NB4 (cell line): ENCODE data around the gene SP5.
A peak's percentile ranks its signal among the peaks of the same experiment; 100 is the strongest.
"Not testable (repeated sequence)": the region's sequence is repeated elsewhere in the genome, so short reads cannot be mapped to it uniquely, and the experiment has no call there.

Experiments
- DNase-seq: peaks from one replicate; pipeline ENCODE4 v3.0.0; 2010; ENCODE audit warnings: low read depth
- H3K4me3 ChIP-seq: one replicate; pipeline ENCODE4 v1.5.1; 2011; ENCODE audit warnings: mild to moderate bottlenecking, low read depth, low read length, moderate library complexity
- CTCF ChIP-seq: IDR thresholded peaks from one replicate; pipeline ENCODE4 v1.5.1; 2012; ENCODE audit warnings: low read depth, low read length
- MAX ChIP-seq: IDR thresholded peaks from 2 replicates; pipeline ENCODE4 v1.6.1; 2011; ENCODE audit warnings: low read depth, low read length
- MYC ChIP-seq: IDR thresholded peaks from 2 replicates; pipeline ENCODE4 v1.6.1; 2011; ENCODE audit warnings: low read depth, low read length
- POLR2A ChIP-seq: IDR thresholded peaks from 2 replicates; pipeline ENCODE4 v1.6.1; 2011; ENCODE audit warnings: mild to moderate bottlenecking; ENCODE audit not compliant: insufficient read length; ENCODE audit errors: extremely low read depth

Gene SP5

GRCh38 chr2:170715062-170715931 lies at the start of gene SP5:
TSS of gene SP5 (plus strand) at chr2:170715337. CDS start at chr2:170715513, 176 bp downstream.
- peak; percentile 70 for DNase-seq
- TF ChIP-seq MAX (no peak), CTCF (no peak), MYC (no peak), POLR2A (no peak)
- H3K4me3 ChIP-seq, result peak within 1 kb of the TSS; percentile 50

- DNase-seq, result no peak
- TF ChIP-seq MAX (no peak), MYC (no peak), POLR2A (no peak), CTCF (no peak)
- no peak overlapping the region for H3K4me3 ChIP-seq
Observed at GRCh38 chr2:170665743-170666142, 49.4 kb upstream of the SP5 start.

GRCh38 chr2:170669909-170670308 lies 45.2 kb upstream of the SP5 start:
- H3K4me3 ChIP-seq, result no peak overlapping the region
- DNase-seq, result no peak
- no peak for TF ChIP-seq MAX
- no peak for TF ChIP-seq MYC
- no peak for TF ChIP-seq CTCF
- TF ChIP-seq POLR2A, result no peak

GRCh38 chr2:170670651-170671050 lies 44.5 kb upstream of the SP5 start:
- no peak for TF ChIP-seq CTCF
- DNase-seq, result no peak
- no peak overlapping the region for H3K4me3 ChIP-seq

- H3K4me3 ChIP-seq, result no peak overlapping the region
- DNase-seq, result no peak
- no peak for TF ChIP-seq CTCF
- TF ChIP-seq MAX, result no peak
- TF ChIP-seq POLR2A, result no peak
- no peak for TF ChIP-seq MYC
Observed at GRCh38 chr2:170671079-170671478, 44.1 kb upstream of the SP5 start.

GRCh38 chr2:170674282-170674681 lies 40.9 kb upstream of the SP5 start:
- not testable (repeated sequence) for H3K4me3 ChIP-seq, DNase-seq
